GM18520 (cell line): ENCODE results near the gene NNT.

ENCODE experiments used
- ATAC-seq: cut with Tn5 transposase; IDR thresholded peaks from one replicate; pipeline ENCODE4 v1.9.1; 2021; ENCODE audit not compliant: unreplicated experiment

Gene NNT

GRCh38 chr5:43622074-43622473 is 19.1 kb downstream of the NNT start:
- no peak for ATAC-seq

GRCh38 chr5:43623048-43623680 is 20.2 kb downstream of the NNT start:
- no peak for ATAC-seq

GRCh38 chr5:43627028-43627427 is 24.0 kb downstream of the NNT start:
- ATAC-seq: no peak

- peak; percentile 84 for ATAC-seq
Observed at GRCh38 chr5:43631182-43631910, 28.4 kb downstream of the NNT start.

GRCh38 chr5:43634621-43635020 is 31.6 kb downstream of the NNT start:
- no peak for ATAC-seq

- no peak for ATAC-seq
Observed at GRCh38 chr5:43635374-43635773, 32.4 kb downstream of the NNT start.

GRCh38 chr5:43636076-43636475 is 33.1 kb downstream of the NNT start:
- ATAC-seq: no peak

- no peak for ATAC-seq
Observed at GRCh38 chr5:43637416-43637815, 34.4 kb downstream of the NNT start.

GRCh38 chr5:43638107-43638506 is 35.1 kb downstream of the NNT start:
- no peak for ATAC-seq

GRCh38 chr5:43638546-43638945 is 35.6 kb downstream of the NNT start:
- no peak for ATAC-seq

- no peak for ATAC-seq
Observed at GRCh38 chr5:43639566-43639965, 36.6 kb downstream of the NNT start.

GRCh38 chr5:43642428-43642827 is 39.4 kb downstream of the NNT start:
- ATAC-seq: no peak

- no peak for ATAC-seq
Observed at GRCh38 chr5:43643327-43643726, 40.3 kb downstream of the NNT start.

- ATAC-seq: no peak
Observed at GRCh38 chr5:43643750-43644149, 40.8 kb downstream of the NNT start.

GRCh38 chr5:43646992-43647391 is 44.0 kb downstream of the NNT start:
- ATAC-seq: no peak

GRCh38 chr5:43647789-43648188 is 44.8 kb downstream of the NNT start:
- ATAC-seq: no peak

GRCh38 chr5:43648499-43649124 is 45.6 kb downstream of the NNT start:
- ATAC-seq: no peak

GRCh38 chr5:43649256-43649655 is 46.3 kb downstream of the NNT start:
- ATAC-seq: no peak

- no peak for ATAC-seq
Observed at GRCh38 chr5:43652537-43653302, 49.7 kb downstream of the NNT start.

- no peak for ATAC-seq
Observed at GRCh38 chr5:43658509-43658908, 55.5 kb downstream of the NNT start.

- no peak for ATAC-seq
Observed at GRCh38 chr5:43659075-43659474, 56.1 kb downstream of the NNT start.

- no peak for ATAC-seq
Observed at GRCh38 chr5:43661102-43661501, 58.1 kb downstream of the NNT start.
